Renal cortical epithelial cell (primary cell): ENCODE data around the gene RPS28. TPM values are rescaled to one million over a fixed set of nuclear protein-coding genes. Genes with fewer than 3 reads are reported as not detected.
A peak's percentile ranks its signal among the peaks of the same experiment; 100 is the strongest.
"Not testable (repeated sequence)": the region's sequence is repeated elsewhere in the genome, so short reads cannot be mapped to it uniquely, and the experiment has no call there.

Experiments used
- DNase-seq: peaks from one replicate; pipeline ENCODE4 v3.0.0-alpha.2; 2011; ENCODE audit warnings: low read depth
- total RNA-seq: library from RNA; depleted of rRNA; stranded (reverse); fragments of >200 nt; gene quantifications from 2 replicates; pipeline ENCODE4 v1.2.3, GENCODE V29; 2014

Gene RPS28
- total RNA-seq, 1 donor from 2014 or later, result 140 TPM

DNA sequence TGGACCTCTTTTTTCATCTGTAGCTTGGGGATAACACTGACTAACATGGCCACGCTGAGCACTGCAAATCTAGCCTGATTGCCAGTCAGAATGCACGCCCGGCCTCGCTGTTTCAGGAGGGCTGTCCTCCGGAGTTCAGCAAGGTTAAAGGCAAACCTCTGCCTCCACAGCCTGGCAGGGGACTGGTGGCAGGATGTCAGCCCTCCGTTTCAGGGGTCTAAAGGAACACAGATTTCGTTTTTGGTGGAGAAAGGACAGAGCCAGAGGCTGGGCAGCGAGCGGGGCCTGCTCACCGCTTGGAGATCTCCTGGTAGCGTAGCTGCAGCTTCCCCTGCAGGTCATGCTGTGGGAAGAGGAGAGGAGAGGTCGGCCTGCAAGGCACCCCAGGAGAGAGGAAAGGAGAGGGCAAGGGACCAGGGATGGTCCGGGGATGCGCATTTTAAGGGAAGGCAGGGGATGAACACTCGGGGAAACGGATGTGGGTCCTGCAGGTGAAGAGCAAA is 681 bp upstream of the RPS28 start:
- DNase-seq, result no peak

DNA sequence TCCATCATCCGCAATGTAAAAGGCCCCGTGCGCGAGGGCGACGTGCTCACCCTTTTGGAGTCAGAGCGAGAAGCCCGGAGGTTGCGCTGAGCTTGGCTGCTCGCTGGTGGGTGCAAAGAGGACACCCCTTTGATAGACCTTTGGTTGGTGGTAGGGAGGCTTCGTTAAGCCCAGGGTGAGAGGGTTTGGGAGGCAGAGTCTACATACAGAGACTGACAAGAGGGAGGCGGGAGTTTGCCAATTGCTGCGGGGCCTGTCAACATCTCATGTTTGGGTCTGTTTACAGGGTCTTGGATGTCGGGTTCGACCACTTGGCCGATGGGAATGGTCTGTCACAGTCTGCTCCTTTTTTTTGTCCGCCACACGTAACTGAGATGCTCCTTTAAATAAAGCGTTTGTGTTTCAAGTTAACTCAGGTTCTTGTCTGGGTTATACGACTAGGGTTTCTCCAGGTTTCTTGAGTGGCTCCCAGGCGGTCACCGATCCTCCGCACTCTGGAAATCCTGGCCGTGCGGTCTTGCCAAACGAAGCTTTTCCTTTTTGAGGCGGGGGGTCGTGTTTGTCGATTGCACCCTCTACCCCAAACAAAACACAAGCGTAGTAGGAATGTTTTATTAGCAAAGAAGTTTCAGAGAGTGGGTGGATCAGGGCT is 816 bp downstream of the RPS28 start:
- DNase-seq, result no peak

DNA sequence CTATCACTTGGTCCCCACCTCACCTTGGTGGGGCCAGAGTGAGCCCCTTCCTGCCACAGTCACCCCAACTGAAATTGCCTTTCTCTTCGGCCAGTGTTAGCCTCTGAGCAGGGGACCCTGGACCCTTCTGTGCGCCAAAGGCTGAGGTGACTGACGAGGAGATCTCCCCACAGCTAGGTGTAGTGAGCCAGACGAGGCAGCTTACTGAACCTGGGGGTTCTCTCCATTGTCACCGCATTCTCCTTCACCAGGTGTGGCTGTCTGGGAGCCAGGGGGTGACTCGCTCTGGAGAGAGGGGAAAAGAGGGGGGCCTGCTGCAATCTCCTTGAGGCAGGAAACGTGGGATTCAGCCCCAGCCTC is 1.3 kb downstream of the RPS28 start:
- DNase-seq, result no peak

DNA sequence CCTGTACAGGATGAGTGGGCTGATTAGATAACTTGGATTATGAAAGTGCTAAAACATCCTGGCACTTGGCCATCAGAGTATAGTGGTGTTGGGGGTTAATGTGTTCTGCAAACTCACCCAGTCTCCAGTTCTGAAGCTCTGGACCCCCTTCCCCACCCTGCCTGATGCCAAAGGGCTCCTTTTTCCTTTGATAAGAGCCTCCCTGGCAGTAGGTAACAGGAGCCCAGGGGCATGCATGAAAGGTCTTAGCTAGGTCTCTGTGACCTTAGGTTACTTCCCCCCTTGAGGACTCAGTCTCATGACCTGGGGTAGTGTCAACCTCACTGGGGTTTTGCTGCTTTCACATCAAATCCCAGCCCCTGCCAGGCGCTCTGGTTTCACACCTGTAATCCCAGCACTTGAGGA is 2.5 kb downstream of the RPS28 start:
- DNase-seq, result no peak

DNA sequence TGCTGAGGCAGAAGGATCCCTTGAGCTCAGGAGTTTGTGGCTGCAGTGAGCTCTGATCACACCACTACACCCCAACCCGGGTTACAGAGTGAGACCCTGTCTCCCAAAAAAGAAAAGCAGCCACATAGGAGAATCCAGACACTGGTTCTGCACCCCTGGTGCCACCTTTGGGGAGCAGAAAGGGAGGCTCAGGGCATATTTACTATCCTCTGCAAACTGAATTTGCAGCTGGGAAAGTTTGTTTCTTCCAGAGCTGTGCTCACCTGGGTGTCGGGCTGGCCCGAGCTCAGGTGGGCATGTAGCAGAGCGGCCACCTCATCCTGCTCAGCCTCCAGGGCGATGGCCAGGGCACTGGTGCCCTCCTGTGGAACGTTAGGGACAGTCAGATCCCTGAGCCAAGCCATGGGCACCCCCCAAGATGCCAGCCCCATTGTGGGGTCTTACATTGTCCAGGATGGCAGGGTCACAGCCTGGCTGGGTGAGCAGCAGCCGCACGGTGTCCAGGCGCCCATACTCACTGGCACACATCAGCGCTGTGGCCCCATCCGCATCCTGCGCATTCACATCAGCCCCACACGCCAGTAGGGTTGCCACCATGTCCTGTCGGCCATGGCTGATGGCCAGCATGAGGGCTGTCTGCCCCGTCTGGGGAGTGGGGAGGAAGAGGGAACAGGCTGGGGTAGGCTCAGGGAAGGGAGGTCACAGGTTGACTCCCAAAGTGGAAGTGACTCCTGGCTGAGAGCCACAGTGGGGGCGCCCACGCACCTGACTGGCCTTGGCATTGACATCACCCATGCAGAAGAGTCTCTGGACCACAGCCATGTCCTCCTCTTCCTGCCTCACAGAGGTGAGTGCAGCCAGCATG is 3.1 kb downstream of the RPS28 start:
- no peak for DNase-seq

DNA sequence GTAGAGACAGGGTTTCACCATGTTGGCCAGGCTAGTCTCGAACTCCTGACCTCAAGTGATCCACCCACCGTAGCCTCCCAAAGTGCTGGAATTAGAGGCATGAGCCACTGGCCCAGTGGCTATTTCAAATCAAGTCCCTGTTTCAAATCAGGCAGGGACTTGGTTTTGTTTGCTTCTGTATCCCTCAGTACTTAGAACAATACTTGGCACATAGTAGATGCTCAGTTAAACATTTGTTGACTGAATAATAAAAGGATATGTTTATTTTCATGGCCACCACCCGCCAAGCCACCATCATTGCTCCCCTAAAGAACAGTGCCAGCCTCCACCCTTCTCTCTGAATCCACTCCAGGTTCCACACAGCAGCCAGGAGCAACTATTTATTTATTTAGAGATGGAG is 4.2 kb downstream of the RPS28 start:
- no peak for DNase-seq

DNA sequence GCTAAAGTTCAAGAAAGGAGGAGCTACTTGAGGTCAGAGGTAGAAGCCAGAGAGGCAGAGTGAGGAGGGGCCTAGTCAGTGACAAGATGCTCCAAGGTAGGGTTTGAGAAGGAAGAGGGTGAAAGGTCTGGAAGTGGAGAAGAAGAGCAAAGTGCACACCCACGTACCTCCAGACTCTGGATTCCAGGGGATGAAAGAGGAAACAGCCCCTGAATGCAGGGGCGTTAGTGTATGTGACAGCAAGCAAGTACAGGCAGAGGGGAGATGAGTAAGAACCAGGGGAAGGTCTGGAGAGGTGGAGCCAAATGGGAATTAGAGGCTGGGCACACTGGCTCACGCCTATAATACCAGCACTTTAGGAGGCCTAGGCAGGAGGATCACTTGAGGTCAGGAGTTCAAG is 8.7 kb downstream of the RPS28 start:
- no peak for DNase-seq

DNA sequence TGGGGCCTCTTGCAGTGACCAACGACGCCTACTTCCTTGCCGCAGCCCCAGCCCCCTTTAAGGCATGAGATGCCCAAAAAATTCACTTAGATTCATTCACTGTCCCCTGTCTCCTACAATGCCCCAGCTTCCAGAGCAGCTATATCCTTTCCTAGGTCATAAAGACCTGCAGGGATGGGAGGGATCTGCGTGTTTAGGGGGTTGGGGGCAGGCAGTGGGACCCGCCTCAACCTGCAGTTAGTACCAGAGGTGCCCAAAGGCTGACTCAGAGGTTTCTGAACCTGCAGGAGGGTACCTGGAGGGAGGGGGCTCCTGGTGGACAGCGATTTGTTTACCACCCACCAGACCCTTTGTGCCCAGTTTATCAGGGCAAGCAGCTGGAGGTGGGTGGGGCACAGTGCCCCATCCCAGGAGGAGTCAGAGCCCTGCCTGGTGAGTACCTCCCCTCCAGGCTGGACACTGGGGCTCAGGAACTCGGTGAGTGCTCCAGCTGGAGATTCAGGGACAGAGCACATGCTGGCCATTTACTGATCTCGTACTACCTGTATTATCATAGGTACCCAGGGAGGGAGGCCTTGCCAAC is 10.1 kb downstream of the RPS28 start:
- no peak for DNase-seq

DNA sequence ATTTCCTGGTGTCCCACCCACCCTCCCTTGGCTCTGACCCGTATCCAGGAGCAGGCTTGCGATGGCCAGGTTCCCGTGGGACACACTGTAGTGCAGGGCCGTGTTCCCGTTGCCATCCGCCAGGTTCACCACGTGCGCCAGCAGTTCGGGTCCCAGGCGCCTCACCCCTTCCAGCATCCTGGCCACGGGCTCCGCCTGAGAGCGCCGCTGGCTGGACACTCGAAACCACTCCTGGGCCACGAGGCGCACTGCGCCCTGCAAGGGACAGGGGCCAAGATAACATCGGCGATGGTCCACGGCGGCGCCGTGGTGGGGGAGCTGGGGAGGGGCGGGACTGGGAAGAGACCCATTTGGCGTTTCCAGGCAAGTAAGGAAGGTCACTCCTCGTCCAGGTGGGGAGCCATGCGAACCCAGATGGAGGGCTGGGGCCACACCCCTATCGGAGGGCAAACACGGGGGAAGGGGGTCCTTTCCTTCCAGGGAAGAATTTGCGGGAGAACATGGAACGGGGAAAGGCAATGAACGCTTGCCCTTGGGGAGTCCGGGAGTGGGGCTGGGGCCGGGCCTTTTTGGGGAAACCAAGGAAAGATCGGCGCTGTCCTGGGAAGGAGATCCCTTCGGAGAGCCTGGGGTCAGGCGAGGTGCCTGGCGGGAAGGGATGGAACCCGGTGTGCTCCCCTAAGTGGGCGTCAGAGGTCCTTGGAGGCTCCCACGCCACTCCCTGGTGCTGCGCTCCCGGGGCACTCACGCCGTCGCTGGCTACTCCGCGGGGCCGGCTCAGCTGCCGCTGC is 11.9 kb downstream of the RPS28 start:
- DNase-seq, result no peak

DNA sequence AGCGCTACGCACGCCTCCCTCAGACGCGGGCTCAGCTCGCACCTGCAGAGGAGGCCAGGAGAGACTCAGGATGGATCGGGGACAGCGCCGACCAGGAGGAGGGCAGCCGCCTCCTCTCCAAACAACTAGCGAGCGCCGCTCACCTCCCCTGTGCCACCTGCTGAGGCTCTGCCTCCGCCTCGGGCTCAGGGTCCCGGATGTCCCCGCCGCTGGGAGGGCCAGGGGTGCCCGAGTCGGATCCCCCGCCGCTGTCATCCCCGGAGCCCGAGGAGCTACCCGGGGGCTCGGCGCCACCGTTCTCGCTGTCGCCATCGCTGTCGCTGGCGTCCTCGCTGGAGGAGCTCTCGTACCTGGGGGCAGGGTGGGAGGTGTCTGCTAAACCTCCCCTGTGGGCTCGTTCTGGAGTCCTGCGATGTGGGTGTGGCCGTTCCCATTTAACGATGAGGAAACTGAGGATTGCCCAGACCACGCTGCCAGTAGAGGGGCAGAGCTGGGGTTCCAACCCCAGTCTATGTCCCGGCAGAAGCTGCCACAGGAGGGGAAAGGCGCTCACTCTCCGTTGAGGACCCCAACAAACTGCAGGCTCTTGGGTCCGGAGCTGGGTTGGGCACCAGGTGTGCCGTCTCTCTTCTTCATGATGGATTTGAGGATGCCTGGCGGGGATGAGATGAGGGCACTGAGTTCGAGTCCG is 12.6 kb downstream of the RPS28 start:
- DNase-seq, result no peak

DNA sequence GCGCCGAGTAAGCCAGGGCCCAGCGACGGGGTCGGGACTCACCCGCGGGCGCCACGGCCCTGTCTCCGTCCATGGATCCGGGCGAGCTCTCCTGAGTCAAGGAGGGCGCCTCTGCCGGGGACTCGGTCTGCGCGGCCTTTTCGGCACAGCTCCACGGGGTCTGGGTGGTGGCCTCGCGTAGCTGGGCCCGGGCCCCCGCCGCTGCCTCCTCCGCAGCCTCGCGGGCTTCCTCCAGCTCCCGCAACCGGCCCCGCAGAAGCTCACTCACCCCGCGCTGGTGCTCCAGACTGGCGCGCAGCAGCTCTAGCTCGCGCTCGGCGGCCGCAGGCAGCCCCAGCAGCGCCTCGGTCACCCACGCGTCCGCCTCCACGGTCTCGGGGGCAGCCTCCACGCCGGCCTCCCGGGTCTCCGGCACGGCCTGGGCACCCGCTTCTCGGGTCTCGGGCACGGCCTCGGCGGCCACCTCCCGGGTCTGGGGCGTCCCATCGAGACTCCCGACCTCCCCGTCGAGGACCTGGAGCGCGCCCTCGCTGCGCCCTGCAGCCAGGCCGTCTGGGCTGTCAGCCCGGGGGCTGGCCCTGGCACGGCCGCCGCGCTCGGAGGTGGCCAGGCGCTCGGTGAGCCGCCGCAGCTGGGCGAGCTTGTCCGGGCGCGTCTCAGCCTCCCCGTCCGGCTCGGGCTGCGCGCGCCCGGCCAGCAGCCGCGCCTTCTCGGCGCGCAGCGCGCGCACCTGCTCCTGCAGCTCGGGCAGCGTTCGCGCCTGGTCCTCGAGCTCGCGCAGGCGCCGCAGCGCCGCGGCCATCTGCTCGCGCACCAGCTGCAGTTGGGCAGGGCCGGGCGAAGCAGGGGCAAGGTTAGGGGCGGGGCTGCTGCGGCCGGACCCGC is 13.4 kb downstream of the RPS28 start:
- DNase-seq, result peak; percentile 19

DNA sequence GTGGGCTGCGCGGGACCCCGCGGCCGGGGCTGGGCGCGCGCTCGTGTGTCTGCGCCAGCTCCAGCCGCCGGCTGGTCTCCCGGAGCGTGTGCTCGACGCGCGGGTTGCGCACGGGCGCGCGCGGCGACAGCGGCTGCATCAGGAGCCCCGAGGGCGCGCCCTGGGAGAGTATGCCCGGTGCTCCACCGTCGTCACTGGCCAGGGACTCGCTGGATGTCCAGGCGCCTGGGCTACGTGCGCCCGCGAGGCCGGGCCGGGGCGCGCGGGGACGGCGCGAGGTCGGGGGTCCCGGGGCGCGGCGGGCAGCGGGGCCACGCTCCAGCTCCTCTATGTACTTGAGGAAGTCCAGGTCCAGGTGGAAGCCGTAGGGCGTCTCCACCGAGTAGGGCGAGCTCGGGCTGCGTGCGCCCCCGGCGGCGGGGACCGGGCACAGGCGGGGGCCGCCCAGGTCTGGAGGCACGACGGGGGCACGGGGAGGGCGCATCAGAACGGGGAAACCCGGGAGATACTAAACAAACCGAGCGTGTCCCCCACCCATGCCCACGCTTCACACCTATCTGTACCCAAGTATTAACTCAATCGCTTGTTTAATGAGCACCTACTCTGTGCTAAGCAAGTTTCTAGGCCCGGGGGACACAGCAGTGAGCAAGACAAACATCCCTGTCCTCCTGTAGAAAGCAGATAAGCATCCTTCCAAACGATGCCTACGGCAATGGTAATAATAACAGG is 14.2 kb downstream of the RPS28 start:
- DNase-seq, result no peak

DNA sequence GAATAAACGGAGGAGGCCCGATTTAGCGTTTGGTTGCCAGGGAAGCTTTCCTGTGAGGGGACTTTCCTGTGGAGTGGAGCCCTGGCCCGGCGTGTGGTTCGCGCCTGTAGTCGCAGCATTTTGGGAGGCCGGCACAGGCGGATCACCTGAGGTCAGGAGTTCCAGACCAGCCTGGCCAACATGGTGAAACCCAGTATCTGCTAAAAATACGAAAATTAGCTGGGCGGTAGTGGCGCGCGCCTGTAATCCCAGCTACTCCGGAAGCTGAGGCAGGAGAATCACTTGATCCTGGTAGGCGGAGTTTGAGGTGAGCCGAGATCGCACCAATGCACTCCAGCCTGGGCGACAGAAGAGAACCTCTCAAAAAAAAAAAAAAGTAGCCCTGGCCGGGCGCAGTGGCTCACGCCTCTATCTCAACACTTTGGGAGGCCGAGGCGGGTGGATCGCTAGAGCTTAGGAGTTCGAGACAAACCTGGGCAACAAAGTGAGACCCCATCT is 14.8 kb downstream of the RPS28 start:
- DNase-seq, result no peak

DNA sequence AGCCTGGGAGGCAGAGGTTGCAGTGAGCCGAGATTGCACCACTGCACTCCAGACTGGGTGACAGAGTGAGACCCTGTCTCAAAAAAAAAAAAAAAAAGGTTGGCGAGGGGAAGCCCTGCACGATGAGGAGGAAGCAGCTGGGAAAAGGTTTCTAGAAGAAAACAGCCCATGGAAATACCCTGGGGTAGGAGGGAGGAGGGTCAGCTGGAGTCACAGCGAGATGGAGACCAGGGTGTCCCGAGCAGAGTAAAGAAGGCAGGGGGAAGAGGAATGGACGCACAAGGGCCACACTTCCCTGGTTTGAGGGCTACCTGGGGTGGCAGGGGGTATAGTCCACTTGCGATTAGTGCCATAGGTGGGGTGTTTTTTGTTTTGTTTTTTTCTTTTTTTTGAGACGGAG is 15.4 kb downstream of the RPS28 start:
- DNase-seq, result no peak

DNA sequence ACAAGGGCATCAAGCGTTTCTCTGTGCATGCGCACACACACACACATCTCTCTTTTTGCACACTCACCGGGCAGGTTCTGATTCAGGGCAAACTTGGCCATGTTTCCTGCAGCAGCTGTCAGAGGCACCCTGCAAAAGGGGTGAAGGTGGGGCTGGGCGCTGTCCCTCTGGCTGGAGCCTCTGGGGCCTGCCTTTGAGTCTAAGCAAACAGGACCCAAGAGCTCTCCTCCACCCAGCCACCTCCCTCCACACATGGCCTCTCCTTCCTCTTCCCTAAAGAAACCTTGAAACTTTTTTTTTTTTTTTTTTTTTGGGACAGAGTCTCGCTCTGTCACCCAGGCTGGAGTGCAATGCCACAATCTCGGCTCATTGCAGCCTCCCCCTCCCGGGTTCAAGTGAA is 16.4 kb downstream of the RPS28 start:
- DNase-seq, result no peak

DNA sequence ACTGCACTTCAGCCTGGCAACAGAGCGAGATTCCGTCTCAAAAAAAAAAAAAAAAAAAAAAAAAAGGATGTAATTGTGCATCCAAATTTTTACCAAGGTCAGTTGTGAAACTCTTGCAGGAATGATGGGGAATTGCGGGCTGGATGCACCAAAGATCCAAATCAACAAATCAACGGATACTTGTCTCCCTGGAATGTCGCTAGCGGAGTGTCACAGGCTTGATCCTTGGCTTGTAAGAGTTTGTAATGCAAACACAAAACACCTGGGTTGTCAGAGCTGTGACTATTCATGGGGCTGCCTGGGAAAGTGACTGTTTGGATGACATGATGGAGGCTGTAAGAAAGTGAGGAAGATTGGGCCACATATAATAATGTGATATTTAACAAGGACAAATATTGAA is 17.5 kb downstream of the RPS28 start:
- DNase-seq, result no peak

DNA sequence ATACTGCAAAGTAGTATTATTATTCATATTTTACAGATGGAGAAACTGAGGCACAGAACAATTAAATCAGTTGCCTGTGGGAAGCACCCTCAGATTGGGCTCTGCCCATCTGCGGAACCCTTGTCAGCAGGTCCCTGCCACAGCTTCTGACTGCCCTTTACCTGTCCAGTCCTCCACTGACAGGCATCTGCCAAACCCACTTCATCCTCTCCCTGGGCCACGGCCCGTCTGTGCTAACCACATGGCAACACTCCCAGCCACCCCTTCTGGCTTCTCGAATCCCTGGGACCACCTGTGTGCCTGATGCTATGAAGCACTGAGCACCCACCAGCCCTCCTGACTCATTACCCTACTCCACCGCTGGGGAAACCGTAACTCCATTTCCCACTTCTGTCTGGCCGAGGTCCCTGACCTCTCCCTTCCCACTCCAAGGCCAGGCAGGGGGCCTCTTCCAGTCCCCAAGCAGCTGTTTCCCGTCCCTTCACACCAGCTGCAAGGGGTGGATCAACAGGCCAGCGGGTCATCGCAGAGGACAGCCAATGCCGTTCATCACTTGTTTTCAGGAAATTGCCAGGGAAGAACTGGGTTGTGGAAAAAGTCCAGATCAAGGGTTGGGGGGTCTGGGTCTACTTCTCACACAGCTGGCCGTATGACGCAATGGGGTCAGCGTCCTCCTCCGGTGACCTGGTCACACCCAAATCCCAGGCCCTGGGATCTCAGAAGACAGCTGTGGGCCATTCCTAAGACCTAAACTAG is 19.2 kb downstream of the RPS28 start:
- DNase-seq, result no peak

DNA sequence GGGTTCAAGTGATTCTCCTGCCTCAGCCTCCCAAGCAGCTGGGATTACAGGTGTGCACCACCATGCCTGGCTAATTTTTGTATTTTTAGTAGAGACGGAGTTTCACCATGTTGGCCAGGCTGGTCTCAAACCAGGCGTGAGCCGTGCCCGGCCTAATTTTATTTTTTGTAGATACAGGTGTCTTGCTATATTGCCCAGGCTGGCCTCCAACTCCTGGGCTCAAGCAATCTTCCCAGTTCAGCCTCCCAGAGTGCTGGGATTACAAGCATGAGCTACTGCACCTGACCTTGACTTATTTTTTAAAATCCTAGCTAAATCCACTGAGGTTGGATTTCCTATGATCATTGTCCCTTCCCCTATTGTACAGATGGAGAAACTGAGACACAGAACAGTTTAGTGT is 20.2 kb downstream of the RPS28 start:
- not testable (repeated sequence) for DNase-seq

DNA sequence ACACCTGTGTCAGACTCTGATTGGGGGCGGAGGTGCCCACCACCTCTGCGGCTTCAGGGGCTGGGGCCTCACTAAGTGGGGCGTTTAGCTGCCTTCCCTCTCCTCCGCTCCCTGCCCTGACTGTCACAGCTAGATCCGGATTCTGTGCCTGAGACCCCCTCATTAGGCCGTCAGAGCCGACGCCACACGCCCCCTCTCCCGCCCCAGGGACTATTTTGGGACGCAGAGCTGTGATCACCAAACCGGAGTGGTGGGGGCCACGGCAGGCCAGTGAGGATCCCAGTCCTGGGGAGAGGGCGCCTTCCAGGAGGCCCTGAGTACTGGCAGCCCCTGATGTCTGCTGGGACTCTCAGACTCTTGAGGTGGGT is 21.0 kb downstream of the RPS28 start:
- DNase-seq, result no peak
